CD14-positive monocyte (primary cell): ENCODE data around the gene EPHA6. TPM values are rescaled to one million over a fixed set of nuclear protein-coding genes. Genes with fewer than 3 reads are reported as not detected.

ENCODE experiments used
- DNase-seq, 3 donors: peaks; one replicate each; pipeline ENCODE4 v3.0.0-alpha.2; 2011 to 2022
- H2AFZ ChIP-seq: 2 replicates; pipeline ENCODE4 v1.6.0; 2012; ENCODE audit warnings: mild to moderate bottlenecking, low read depth, low read length, inconsistent platforms; ENCODE audit not compliant: insufficient read depth, poor library complexity, severe bottlenecking
- H3K27ac ChIP-seq, 2 donors: 1 replicate in 1 of 2; 2 replicates in 1 of 2; pipeline ENCODE4 v1.5.1; 2012 to 2013; ENCODE audit warnings: low read length in 2 of 2, control low read depth in 1 of 2, inconsistent platforms in 1 of 2, low read depth in 1 of 2, mild to moderate bottlenecking in 1 of 2
- H3K27me3 ChIP-seq, 2 donors: one replicate each; pipeline versions ENCODE4 v1.6.0 to v1.6.1; 2011 to 2013; ENCODE audit warnings: low read length in 2 of 2; ENCODE audit not compliant: control insufficient read depth in 2 of 2, insufficient read depth in 2 of 2
- H3K36me3 ChIP-seq, 2 donors: replicated peaks in 1 of 2; 1 replicate in 1 of 2; 2 replicates in 1 of 2; pipeline versions ENCODE4 v1.5.1 to v1.6.1; 2012 to 2013; ENCODE audit warnings: low read length in 2 of 2, control low read depth in 1 of 2, inconsistent platforms in 1 of 2, mild to moderate bottlenecking in 1 of 2; ENCODE audit not compliant: insufficient read depth in 2 of 2, control insufficient read depth in 1 of 2
- H3K4me1 ChIP-seq, 2 donors: 1 replicate in 1 of 2; 2 replicates in 1 of 2; pipeline versions ENCODE4 v1.5.1 to v1.6.1; 2012 to 2013; ENCODE audit warnings: low read length in 2 of 2, control low read depth in 1 of 2, inconsistent platforms in 1 of 2, mild to moderate bottlenecking in 1 of 2, moderate library complexity in 1 of 2; ENCODE audit not compliant: insufficient read depth in 2 of 2, control insufficient read depth in 1 of 2
- H3K4me2 ChIP-seq: replicated peaks from 2 replicates; pipeline ENCODE3; 2012; ENCODE audit warnings: low read length, moderate library complexity, mild to moderate bottlenecking; ENCODE audit not compliant: poor library complexity, severe bottlenecking; ENCODE audit errors: extremely low read depth
- H3K4me3 ChIP-seq, 3 experiments: fragments of 200-600 bp in 1 of 3; sonication (generic) in 1 of 3; replicated peaks in 1 of 3; 1 replicate in 2 of 3; 2 replicates in 1 of 3; pipeline ENCODE4 v1.5.1; 2011 to 2013; ENCODE audit warnings: low read length in 3 of 3, mild to moderate bottlenecking in 3 of 3, control low read depth in 2 of 3, low read depth in 2 of 3, inconsistent platforms in 1 of 3, moderate library complexity in 1 of 3
- H3K79me2 ChIP-seq: 2 replicates; pipeline ENCODE4 v1.6.0; 2012; ENCODE audit warnings: mild to moderate bottlenecking, control low read depth, inconsistent platforms, low read length, moderate library complexity; ENCODE audit not compliant: insufficient read depth
- H3K9ac ChIP-seq: 2 replicates; pipeline ENCODE4 v1.6.0; 2017; ENCODE audit warnings: low read length, mild to moderate bottlenecking; ENCODE audit not compliant: insufficient read depth, poor library complexity, severe bottlenecking
- H3K9me3 ChIP-seq, 2 donors: replicated peaks in 1 of 2; 1 replicate in 1 of 2; 2 replicates in 1 of 2; pipeline versions ENCODE4 v1.5.1 to v1.6.1; 2012 to 2013; ENCODE audit warnings: low read length in 2 of 2, control low read depth in 1 of 2; ENCODE audit not compliant: control insufficient read depth in 1 of 2, insufficient read depth in 1 of 2
- H4K20me1 ChIP-seq: 2 replicates; pipeline ENCODE4 v1.6.0; 2012; ENCODE audit warnings: mild to moderate bottlenecking, low read length, control low read depth, moderate library complexity; ENCODE audit not compliant: insufficient read depth
- H3K27ac Mint-ChIP-seq, 7 donors: one replicate each; pipeline ENCODE4 v1.8.0; 2020; ENCODE audit warnings: mild to moderate bottlenecking in 7 of 7, mixed read lengths in 7 of 7, moderate library complexity in 6 of 7, inconsistent platforms in 2 of 7
- H3K27me3 Mint-ChIP-seq, 3 donors: one replicate each; pipeline ENCODE4 v1.8.0; 2021 to 2022; ENCODE audit warnings: low read depth in 3 of 3, mild to moderate bottlenecking in 3 of 3, mixed read lengths in 3 of 3, moderate library complexity in 3 of 3, inconsistent platforms in 1 of 3
- H3K36me3 Mint-ChIP-seq, 2 donors: one replicate each; pipeline ENCODE4 v1.8.0; 2020; ENCODE audit warnings: mixed read lengths in 2 of 2, inconsistent platforms in 1 of 2, mild to moderate bottlenecking in 1 of 2
- H3K4me1 Mint-ChIP-seq: one replicate; pipeline ENCODE4 v1.8.0; 2020; ENCODE audit warnings: mild to moderate bottlenecking, mixed read lengths
- H3K4me3 Mint-ChIP-seq, 2 donors: one replicate each; pipeline ENCODE4 v1.8.0; 2020; ENCODE audit warnings: mild to moderate bottlenecking in 2 of 2, mixed read lengths in 2 of 2, moderate library complexity in 1 of 2
- H3K9me3 Mint-ChIP-seq, 7 donors: one replicate each; pipeline ENCODE4 v1.8.0; 2020 to 2022; ENCODE audit warnings: mixed read lengths in 7 of 7, mild to moderate bottlenecking in 6 of 7, moderate library complexity in 6 of 7, inconsistent platforms in 2 of 7
- WGBS: methylation state at CpG from one replicate; pipeline ENCODE4 v1.1.5; 2013; ENCODE audit warnings: missing lambda C conversion rate; ENCODE audit not compliant: insufficient coverage; 5-methylcytosine and 5-hydroxymethylcytosine counted together
- intact Hi-C, 2 donors: fragments of 100-400 bp; cut with micrococcal nuclease; formaldehyde crosslinking; loops; one replicate each; pipeline versions ENCODE4 v1.15.0 to v1.15.1; 2023
- polyA plus RNA-seq, 3 donors: library from polyadenylated mRNA; depleted of rRNA in 1 of 3; unstranded in 2 of 3; stranded (reverse) in 1 of 3; fragments of 300-500 nt in 2 of 3; fragments of >200 nt in 1 of 3; fragmentation: Illumina TruSeq in 2 of 3; gene quantifications; 1 replicate in 2 of 3; 2 replicates in 1 of 3; pipeline ENCODE4 v1.2.3, GENCODE V29; 2012 to 2021
- TF ChIP-seq, protein P1 (sequence below): fragments of 200-600 bp; IDR thresholded peaks from one replicate; pipeline ENCODE4 v1.8.0; 2022; ENCODE audit warnings: antibody characterized with exemption, mild to moderate bottlenecking

The EPHA6 gene
- polyA plus RNA-seq, 3 donors: not detected

DNA sequence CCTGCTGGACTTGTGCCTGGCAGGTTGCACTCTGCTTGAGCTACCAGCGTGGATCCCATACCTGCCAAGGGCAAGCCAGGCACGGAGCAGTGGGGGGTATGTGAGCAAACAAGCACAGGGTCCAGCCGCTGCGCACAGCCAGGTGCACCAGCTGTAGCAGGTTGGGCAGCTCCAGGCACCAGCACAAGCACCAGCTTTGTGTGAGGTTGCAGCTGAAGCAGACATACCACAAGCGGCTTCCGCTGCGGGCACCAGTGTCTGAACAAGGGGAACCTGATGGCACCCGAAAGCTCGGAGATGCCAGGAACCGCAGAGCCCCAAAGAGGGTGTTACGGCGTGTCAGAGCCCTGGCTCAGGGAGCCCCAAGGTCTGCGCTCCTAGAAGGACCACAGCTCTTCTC lies 477.5 kb downstream of the EPHA6 start:
- no peaks in the 10 kb centered on the region for H3K4me1 Mint-ChIP-seq
- WGBS: 92% methylated on average over 12 of the region's 13 CpGs
- H3K36me3 Mint-ChIP-seq: no peaks in the 10 kb centered on the region
- no peaks in the 10 kb centered on the region for H3K4me1 ChIP-seq
- H3K4me2 ChIP-seq: no peak overlapping the region
- H3K27ac Mint-ChIP-seq: no peak overlapping the region
- intact Hi-C loops: no loop called here
- H3K9me3 ChIP-seq: peaks cover 40 to 41% of the 10 kb centered on the region in 2 donors
- peaks cover 6 to 32% (median 17%) of the 10 kb centered on the region in 7 donors for H3K9me3 Mint-ChIP-seq
- peaks cover 0 to 5% (median 0%) of the 10 kb centered on the region in 3 donors for H3K27me3 Mint-ChIP-seq
- no peaks in the 10 kb centered on the region for H3K36me3 ChIP-seq
- H4K20me1 ChIP-seq: no peaks in the 10 kb centered on the region
- no peak overlapping the region for H3K4me3 ChIP-seq
- no peak overlapping the region for H3K27ac ChIP-seq
- TF ChIP-seq, protein P1, sequence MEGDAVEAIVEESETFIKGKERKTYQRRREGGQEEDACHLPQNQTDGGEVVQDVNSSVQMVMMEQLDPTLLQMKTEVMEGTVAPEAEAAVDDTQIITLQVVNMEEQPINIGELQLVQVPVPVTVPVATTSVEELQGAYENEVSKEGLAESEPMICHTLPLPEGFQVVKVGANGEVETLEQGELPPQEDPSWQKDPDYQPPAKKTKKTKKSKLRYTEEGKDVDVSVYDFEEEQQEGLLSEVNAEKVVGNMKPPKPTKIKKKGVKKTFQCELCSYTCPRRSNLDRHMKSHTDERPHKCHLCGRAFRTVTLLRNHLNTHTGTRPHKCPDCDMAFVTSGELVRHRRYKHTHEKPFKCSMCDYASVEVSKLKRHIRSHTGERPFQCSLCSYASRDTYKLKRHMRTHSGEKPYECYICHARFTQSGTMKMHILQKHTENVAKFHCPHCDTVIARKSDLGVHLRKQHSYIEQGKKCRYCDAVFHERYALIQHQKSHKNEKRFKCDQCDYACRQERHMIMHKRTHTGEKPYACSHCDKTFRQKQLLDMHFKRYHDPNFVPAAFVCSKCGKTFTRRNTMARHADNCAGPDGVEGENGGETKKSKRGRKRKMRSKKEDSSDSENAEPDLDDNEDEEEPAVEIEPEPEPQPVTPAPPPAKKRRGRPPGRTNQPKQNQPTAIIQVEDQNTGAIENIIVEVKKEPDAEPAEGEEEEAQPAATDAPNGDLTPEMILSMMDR: no peak
- no peak overlapping the region for H3K9ac ChIP-seq
- no peak for DNase-seq
- H3K79me2 ChIP-seq: no peaks in the 10 kb centered on the region
- H3K4me3 Mint-ChIP-seq: no peak overlapping the region
- H2AFZ ChIP-seq: no peak overlapping the region
- H3K27me3 ChIP-seq: no peaks in the 10 kb centered on the region

DNA sequence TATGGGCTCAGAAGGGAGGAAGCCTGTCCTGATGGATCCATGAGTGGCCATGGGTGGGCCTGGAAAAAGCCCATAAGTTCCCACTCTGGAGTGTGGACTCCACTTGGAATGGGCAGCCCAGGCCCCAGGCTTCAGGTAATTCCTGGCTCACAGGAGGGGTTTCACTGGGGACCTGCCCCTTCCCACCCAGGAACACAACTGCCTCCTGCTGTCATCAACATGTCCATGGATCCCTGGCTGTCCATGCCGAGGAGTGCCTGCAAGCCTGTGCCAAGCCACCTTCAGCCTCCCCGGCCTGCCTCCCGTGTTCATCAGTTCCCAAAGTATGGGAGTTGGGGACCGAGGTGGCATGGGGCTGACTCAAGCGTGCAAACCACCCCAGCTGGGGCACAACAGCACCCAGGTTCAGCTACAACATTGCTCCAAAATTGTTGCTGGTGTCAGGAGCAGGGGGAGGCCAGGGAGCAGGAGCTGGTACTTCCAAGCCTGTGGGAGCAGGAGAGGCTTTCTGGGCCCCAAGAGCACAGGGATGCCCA lies 479.3 kb downstream of the EPHA6 start:
- intact Hi-C loops: no loop called here
- H3K79me2 ChIP-seq: no peaks in the 10 kb centered on the region
- H3K9me3 Mint-ChIP-seq: peaks cover 6 to 38% (median 20%) of the 10 kb centered on the region in 7 donors
- no peaks in the 10 kb centered on the region for H3K36me3 ChIP-seq
- H3K36me3 Mint-ChIP-seq: no peaks in the 10 kb centered on the region
- TF ChIP-seq, protein P1: no peak
- no peak overlapping the region for H3K4me3 Mint-ChIP-seq
- H3K27ac Mint-ChIP-seq: no peak overlapping the region
- H3K9me3 ChIP-seq: peaks cover 42 to 44% of the 10 kb centered on the region in 2 donors
- H3K27me3 Mint-ChIP-seq: peaks cover 0 to 5% (median 0%) of the 10 kb centered on the region in 3 donors
- no peak overlapping the region for H3K4me2 ChIP-seq
- no peaks in the 10 kb centered on the region for H4K20me1 ChIP-seq
- H3K27ac ChIP-seq: no peak overlapping the region
- no peak overlapping the region for H3K4me3 ChIP-seq
- H3K27me3 ChIP-seq: no peaks in the 10 kb centered on the region
- no peaks in the 10 kb centered on the region for H3K4me1 ChIP-seq
- no peak overlapping the region for H3K9ac ChIP-seq
- WGBS: 90% methylated on average over 5 of the region's 5 CpGs
- H3K4me1 Mint-ChIP-seq: no peaks in the 10 kb centered on the region
- no peak overlapping the region for H2AFZ ChIP-seq
- no peak for DNase-seq
